NB4 (cell line): ENCODE results near the gene MYRF.

Source experiments
- DNase-seq: peaks from one replicate; pipeline ENCODE4 v3.0.0; 2010; ENCODE audit warnings: low read depth
- H3K4me3 ChIP-seq: one replicate; pipeline ENCODE4 v1.5.1; 2011; ENCODE audit warnings: mild to moderate bottlenecking, low read depth, low read length, moderate library complexity
- MYC ChIP-seq: IDR thresholded peaks from 2 replicates; pipeline ENCODE4 v1.6.1; 2011; ENCODE audit warnings: low read depth, low read length
- POLR2A ChIP-seq: IDR thresholded peaks from 2 replicates; pipeline ENCODE4 v1.6.1; 2011; ENCODE audit warnings: mild to moderate bottlenecking; ENCODE audit not compliant: insufficient read length; ENCODE audit errors: extremely low read depth
- TF ChIP-seq, protein P1 (sequence below): IDR thresholded peaks from 2 replicates; pipeline ENCODE4 v1.6.1; 2011; ENCODE audit warnings: low read depth, low read length
- TF ChIP-seq, protein P2 (sequence below): IDR thresholded peaks from one replicate; pipeline ENCODE4 v1.5.1; 2012; ENCODE audit warnings: low read depth, low read length

The MYRF gene

DNA sequence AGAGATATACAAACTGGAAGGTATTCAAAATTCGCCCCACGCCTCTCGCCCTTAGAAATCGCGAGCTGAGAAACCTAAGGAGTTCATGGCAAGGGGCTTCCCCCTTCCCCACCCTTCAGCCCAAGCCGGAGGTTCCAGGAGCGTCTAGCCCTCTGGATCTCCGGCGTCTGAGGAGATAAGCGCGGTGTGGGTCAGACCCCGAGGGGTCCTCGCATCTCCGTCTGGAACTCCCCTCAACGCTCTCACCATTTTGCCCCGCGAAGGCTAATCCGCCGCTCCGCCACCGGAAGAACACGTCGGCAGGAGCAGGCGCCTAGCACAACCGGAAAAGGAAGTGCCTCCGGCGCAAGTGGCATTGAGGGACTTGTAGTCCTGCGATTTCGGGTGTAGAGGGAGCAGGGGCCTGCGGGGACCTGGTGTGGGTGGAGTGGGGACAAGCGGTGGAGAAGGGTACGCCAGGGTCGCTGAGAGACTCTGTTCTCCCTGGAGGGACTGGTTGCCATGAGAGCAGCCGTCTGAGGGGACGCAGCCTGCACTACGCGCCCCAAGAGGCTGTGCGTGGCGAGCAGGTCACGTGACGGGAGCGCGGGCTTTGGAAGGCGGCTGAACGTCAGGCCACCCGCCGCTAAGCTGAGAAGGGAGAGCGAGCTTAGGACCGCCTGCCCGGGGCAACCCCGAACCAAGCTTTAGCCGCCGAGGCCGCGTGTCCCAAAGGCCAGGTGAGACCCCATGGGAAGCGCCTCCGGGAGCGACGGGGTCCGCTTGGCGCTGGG lies 40.1 kb downstream of the MYRF start, which contains the start of the genes FEN1 and TMEM258:
FEN1 (plus strand) TSS at position 602 of the 773 bp plus-strand sequence. CDS start 2,451 bp downstream, outside the sequence.
TMEM258 (minus strand) TSS at position 290 of the 773 bp plus-strand sequence; CDS start at position 249, 41 bp downstream.
- TF ChIP-seq, protein P1, sequence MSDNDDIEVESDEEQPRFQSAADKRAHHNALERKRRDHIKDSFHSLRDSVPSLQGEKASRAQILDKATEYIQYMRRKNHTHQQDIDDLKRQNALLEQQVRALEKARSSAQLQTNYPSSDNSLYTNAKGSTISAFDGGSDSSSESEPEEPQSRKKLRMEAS, result peak; percentile 91
- TF ChIP-seq MYC, result peak; percentile 72
- peak; percentile 96 for TF ChIP-seq POLR2A
- TF ChIP-seq, protein P2, sequence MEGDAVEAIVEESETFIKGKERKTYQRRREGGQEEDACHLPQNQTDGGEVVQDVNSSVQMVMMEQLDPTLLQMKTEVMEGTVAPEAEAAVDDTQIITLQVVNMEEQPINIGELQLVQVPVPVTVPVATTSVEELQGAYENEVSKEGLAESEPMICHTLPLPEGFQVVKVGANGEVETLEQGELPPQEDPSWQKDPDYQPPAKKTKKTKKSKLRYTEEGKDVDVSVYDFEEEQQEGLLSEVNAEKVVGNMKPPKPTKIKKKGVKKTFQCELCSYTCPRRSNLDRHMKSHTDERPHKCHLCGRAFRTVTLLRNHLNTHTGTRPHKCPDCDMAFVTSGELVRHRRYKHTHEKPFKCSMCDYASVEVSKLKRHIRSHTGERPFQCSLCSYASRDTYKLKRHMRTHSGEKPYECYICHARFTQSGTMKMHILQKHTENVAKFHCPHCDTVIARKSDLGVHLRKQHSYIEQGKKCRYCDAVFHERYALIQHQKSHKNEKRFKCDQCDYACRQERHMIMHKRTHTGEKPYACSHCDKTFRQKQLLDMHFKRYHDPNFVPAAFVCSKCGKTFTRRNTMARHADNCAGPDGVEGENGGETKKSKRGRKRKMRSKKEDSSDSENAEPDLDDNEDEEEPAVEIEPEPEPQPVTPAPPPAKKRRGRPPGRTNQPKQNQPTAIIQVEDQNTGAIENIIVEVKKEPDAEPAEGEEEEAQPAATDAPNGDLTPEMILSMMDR, result no peak
- peak; percentile 95 for DNase-seq
- H3K4me3 ChIP-seq, result peak within 1 kb of the TSS; percentile 88

DNA sequence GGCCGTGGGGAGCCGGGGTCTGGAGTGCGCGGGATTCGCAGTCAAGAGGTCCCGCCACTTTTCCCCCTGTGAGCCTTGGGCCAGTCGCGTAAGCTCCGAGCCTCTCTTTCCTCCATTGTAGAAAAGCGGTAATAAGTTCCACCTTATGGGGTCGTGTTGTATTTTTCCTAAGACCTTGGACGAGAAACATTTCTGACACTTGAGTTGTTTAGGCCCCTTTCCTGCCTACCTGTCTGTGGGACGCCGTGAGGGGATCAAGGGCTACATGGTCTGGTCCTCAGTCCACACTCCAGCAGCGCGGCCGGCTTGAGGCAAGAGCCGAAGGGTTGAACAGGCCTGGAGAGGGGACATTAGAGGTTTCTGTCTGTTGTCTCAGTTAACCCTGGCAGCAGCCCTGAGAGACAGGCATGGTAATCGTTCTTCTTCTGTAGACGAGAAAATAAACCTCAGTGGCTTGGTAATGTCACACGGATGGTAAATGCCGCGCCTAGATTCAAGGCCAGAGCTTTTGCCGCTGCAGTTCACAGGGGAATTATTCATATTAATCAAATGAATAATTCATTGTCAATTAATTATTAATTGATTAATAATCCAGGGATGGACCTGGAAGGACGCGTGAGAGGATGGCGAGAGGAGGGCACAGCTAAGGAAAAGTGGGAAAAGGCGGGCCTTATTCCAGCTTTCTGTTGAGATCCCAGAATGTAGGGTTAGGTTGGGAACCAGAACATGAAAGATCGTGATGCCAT lies 40.8 kb downstream of the MYRF start:
- peak; percentile 48 for DNase-seq
- TF ChIP-seq POLR2A (no peak), MYC (no peak)
- TF ChIP-seq, protein P2, result no peak
- TF ChIP-seq, protein P1, result no peak
- peak overlapping the region; percentile 88 for H3K4me3 ChIP-seq

DNA sequence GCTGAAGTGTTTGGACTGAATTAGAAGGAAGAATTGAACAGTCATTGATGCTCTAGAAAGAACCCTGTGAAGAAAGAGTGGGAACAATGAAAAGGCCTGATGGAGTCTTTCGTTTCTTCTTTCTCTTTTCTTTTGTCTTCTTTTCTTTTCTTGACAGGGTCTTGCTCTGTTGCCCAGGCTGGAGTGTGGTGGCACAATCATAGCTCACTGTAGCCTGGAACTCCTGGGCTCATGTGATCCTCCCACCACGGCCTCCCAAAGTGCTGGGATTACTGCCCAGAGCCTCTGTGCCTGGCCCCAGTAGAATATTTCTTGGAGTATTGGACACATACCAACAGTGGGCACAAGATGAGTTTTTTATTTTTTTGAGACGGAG lies 41.4 kb downstream of the MYRF start:
- H3K4me3 ChIP-seq, result peak overlapping the region; percentile 88
- TF ChIP-seq MYC (no peak), POLR2A (no peak)
- TF ChIP-seq, protein P2, result no peak
- TF ChIP-seq, protein P1, result no peak
- no peak for DNase-seq

DNA sequence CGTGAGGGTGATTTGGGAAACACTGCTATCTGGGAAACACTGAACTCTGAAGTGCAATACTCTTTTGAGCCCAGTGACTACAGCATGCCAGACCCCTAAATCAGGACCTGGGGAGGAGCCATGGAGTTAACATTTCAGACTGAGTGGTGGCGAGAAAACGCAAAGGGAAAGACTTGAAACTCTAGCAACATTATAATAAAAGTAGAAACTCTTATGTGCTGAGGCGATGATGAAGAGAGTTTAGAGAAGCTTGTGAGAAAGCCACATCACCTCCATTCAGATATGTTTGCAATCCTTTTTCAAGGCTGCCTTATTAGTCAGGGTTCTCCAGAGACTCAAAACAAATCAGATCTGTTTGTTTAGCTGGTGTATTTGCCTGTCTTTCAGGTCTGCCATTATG lies 42.1 kb downstream of the MYRF start:
- H3K4me3 ChIP-seq, result peak overlapping the region; percentile 88
- no peak for TF ChIP-seq POLR2A
- no peak for TF ChIP-seq MYC
- TF ChIP-seq, protein P2, result no peak
- TF ChIP-seq, protein P1, result no peak
- DNase-seq, result no peak

DNA sequence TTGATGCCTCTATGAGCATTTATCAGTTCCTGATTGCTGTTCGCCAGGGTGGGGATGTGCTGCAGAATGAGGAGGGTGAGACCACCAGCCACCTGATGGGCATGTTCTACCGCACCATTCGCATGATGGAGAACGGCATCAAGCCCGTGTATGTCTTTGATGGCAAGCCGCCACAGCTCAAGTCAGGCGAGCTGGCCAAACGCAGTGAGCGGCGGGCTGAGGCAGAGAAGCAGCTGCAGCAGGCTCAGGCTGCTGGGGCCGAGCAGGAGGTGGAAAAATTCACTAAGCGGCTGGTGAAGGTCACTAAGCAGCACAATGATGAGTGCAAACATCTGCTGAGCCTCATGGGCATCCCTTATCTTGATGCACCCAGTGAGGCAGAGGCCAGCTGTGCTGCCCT lies 43.0 kb downstream of the MYRF start:
- TF ChIP-seq MYC (no peak), POLR2A (no peak)
- TF ChIP-seq, protein P1, result no peak
- TF ChIP-seq, protein P2, result no peak
- DNase-seq, result no peak
- H3K4me3 ChIP-seq, result no peak overlapping the region
